ENCODE results near the gene THSD8. TPM values are rescaled to one million over a fixed set of nuclear protein-coding genes. Genes with fewer than 3 reads are reported as not detected.
A peak's percentile ranks its signal among the peaks of the same experiment; 100 is the strongest.

The THSD8 gene
- total and polyA plus RNA-seq, 2 of the 8 experiments (the other 6 are each of a cell fraction or from before 2014, with no cell fraction given): 8.2 to 42.3 TPM

DNA sequence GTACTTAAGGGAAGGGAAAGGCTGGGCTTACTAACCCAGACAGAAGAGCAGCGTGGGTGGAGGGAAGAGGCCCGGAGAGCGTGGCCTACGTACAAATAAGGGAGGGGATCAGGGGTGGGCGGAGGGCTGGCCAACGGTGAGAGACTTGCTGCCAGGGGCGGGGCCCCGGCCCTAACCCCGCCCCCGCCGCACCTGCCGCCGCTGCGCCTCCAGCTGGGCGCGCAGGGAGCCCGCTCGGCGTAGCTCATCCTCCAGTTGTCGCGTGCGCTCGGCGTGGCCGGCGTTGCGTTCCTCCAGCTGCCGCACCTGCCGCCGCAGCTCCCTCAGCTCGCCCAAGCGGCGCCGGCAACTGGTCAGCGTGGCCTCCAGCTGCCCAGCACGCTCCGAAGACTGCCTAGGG is 32.2 kb upstream of the THSD8 start (continued):
- TF ChIP-seq KDM5A (IDR thresholded peaks at IDR 0.05; ENCODE audit: low read length): no peak
- no peak for TF ChIP-seq SP2 (IDR thresholded peaks at IDR 0.05; ENCODE audit: low read length)
- TF ChIP-seq RAD21 (IDR thresholded peaks at IDR 0.05 in 1 of 2, conservative IDR thresholded peaks at IDR 0.05 in 1 of 2; ENCODE audit: low read depth in 2 of 2, low read length in 2 of 2): no peak
- TF ChIP-seq TBP (IDR thresholded peaks at IDR 0.05; ENCODE audit: low read depth, low read length): peak; percentile 62; the same call in 1 of the 2 replicates
- no peak for TF ChIP-seq YY1 (IDR thresholded peaks at IDR 0.05; ENCODE audit: low read depth, low read length)
- no peak for TF ChIP-seq SIX5 (IDR thresholded peaks at IDR 0.05; ENCODE audit: low read depth, low read length)
- TF ChIP-seq KDM1A (IDR thresholded peaks at IDR 0.05; ENCODE audit: borderline replicate concordance, low read length): no peak
- no peak for TF ChIP-seq HDAC6 (IDR thresholded peaks at IDR 0.05; ENCODE audit: low read depth, low read length)
- TF ChIP-seq SUZ12 (IDR thresholded peaks at IDR 0.05; ENCODE audit: low read length): no peak
- TF ChIP-seq TCF12 (IDR thresholded peaks at IDR 0.05; ENCODE audit: low read depth, low read length): peak; percentile 87
- no peak for TF ChIP-seq NRF1 (IDR thresholded peaks at IDR 0.05; ENCODE audit: low read depth, low read length)
- TF ChIP-seq CBX8 (IDR thresholded peaks at IDR 0.05; ENCODE audit: borderline replicate concordance, low read depth, low read length): no peak
- no peak for TF ChIP-seq KDM4A (IDR thresholded peaks at IDR 0.05; ENCODE audit: low read depth, low read length, severe bottlenecking)
- TF ChIP-seq ZNF274 (IDR thresholded peaks at IDR 0.05; ENCODE audit: borderline replicate concordance, extremely low read depth, low read length): no peak
- TF ChIP-seq CHD2 (IDR thresholded peaks at IDR 0.05; ENCODE audit: low read length): 0 out of 2 replicates have a peak, but pooled peaks have one; percentile 41
- no peak for TF ChIP-seq CBX5 (IDR thresholded peaks at IDR 0.05; ENCODE audit: low read depth, low read length)
- TF ChIP-seq POLR2AphosphoS5 (IDR thresholded peaks at IDR 0.05; ENCODE audit: low read depth, low read length): peak; percentile 77; the same call in 1 of the 2 replicates
- TF ChIP-seq BACH1 (IDR thresholded peaks at IDR 0.05; ENCODE audit: low read length): no peak
- TF ChIP-seq, protein P1, sequence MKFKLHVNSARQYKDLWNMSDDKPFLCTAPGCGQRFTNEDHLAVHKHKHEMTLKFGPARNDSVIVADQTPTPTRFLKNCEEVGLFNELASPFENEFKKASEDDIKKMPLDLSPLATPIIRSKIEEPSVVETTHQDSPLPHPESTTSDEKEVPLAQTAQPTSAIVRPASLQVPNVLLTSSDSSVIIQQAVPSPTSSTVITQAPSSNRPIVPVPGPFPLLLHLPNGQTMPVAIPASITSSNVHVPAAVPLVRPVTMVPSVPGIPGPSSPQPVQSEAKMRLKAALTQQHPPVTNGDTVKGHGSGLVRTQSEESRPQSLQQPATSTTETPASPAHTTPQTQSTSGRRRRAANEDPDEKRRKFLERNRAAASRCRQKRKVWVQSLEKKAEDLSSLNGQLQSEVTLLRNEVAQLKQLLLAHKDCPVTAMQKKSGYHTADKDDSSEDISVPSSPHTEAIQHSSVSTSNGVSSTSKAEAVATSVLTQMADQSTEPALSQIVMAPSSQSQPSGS (IDR thresholded peaks at IDR 0.05; ENCODE audit: low read length): no peak
- TF ChIP-seq RXRA (IDR thresholded peaks at IDR 0.05; ENCODE audit: insufficient read depth, low read depth, low read length): no peak

Data from H1 (cell line).